Keratinocyte (primary cell): ENCODE measurements around the gene GRB10. TPM values are rescaled to one million over a fixed set of nuclear protein-coding genes. Genes with fewer than 3 reads are reported as not detected.

Source experiments
- DNase-seq: peaks from one replicate; pipeline ENCODE4 v3.0.0-alpha.2; 2011; ENCODE audit warnings: low read depth, missing footprints, low spot score
- FAIRE-seq: peaks from 2 replicates; lab custom pipeline; 2011; peaks lifted over from hg19 to GRCh38; lab: Jason Lieb, UNC
- H2AFZ ChIP-seq: 2 replicates; pipeline ENCODE4 v1.6.0; 2012; ENCODE audit warnings: low read length, control low read depth, inconsistent platforms; ENCODE audit not compliant: control insufficient read depth
- H3K27ac ChIP-seq: 2 replicates; pipeline ENCODE4 v1.5.1; 2011; ENCODE audit warnings: low read length; ENCODE audit not compliant: control insufficient read depth, insufficient read depth
- H3K27me3 ChIP-seq: 3 replicates; pipeline ENCODE4 v1.6.0; 2011; ENCODE audit warnings: low read length; ENCODE audit not compliant: control insufficient read depth, insufficient read depth; ENCODE audit errors: extremely low read depth
- H3K36me3 ChIP-seq, 2 experiments: 2 replicates in 1 of 2; 3 replicates in 1 of 2; pipeline ENCODE4 v1.5.1; 2011; ENCODE audit warnings: low read length in 2 of 2, mild to moderate bottlenecking in 1 of 2; ENCODE audit not compliant: control insufficient read depth in 2 of 2, insufficient read depth in 2 of 2; ENCODE audit errors: extremely low read depth in 1 of 2
- H3K4me1 ChIP-seq: 3 replicates; pipeline ENCODE4 v1.5.1; 2011; ENCODE audit warnings: low read length; ENCODE audit not compliant: control insufficient read depth, insufficient read depth; ENCODE audit errors: extremely low read depth
- H3K4me2 ChIP-seq: 3 replicates; pipeline ENCODE4 v1.6.0; 2011; ENCODE audit warnings: low read depth, low read length; ENCODE audit not compliant: control insufficient read depth, insufficient read depth; ENCODE audit errors: extremely low read depth
- H3K4me3 ChIP-seq, 3 experiments: fragments of 200-600 bp in 1 of 3; sonication (generic) in 1 of 3; 2 replicates in 2 of 3; 3 replicates in 1 of 3; pipeline ENCODE4 v1.5.1; 2011 to 2016; ENCODE audit warnings: low read length in 3 of 3, mild to moderate bottlenecking in 3 of 3, control low read depth in 2 of 3, inconsistent platforms in 1 of 3, low read depth in 1 of 3, mixed read lengths in 1 of 3, mixed run types in 1 of 3, moderate library complexity in 1 of 3; ENCODE audit not compliant: control insufficient read depth in 2 of 3, insufficient read depth in 2 of 3; ENCODE audit errors: extremely low read depth in 1 of 3
- H3K79me2 ChIP-seq: 2 replicates; pipeline ENCODE4 v1.6.0; 2012; ENCODE audit warnings: low read length; ENCODE audit not compliant: control insufficient read depth, insufficient read depth
- H3K9ac ChIP-seq: 3 replicates; pipeline ENCODE4 v1.6.0; 2011; ENCODE audit warnings: low read length; ENCODE audit not compliant: control insufficient read depth, insufficient read depth; ENCODE audit errors: extremely low read depth
- H3K9me1 ChIP-seq: 3 replicates; pipeline ENCODE4 v1.6.0; 2011; ENCODE audit warnings: low read length; ENCODE audit not compliant: control insufficient read depth, insufficient read depth; ENCODE audit errors: extremely low read depth
- H3K9me3 ChIP-seq: 2 replicates; pipeline ENCODE4 v1.5.1; 2012; ENCODE audit warnings: low read depth, low read length; ENCODE audit not compliant: control insufficient read depth
- H4K20me1 ChIP-seq: 3 replicates; pipeline ENCODE4 v1.6.0; 2011; ENCODE audit warnings: low read length; ENCODE audit not compliant: control insufficient read depth, insufficient read depth; ENCODE audit errors: extremely low read depth
- CTCF ChIP-seq, 3 experiments: IDR thresholded peaks in 1 of 3; conservative IDR thresholded peaks in 1 of 3; optimal IDR thresholded peaks in 1 of 3; 2 replicates in 2 of 3; 3 replicates in 1 of 3; pipeline versions ENCODE3 to v1.5.1; 2011; ENCODE audit warnings: low read length in 3 of 3, mild to moderate bottlenecking in 3 of 3, moderate library complexity in 2 of 3, control low read depth in 1 of 3, inconsistent platforms in 1 of 3; ENCODE audit not compliant: insufficient read depth in 2 of 3; ENCODE audit errors: extremely low read depth in 1 of 3
- EZH2 ChIP-seq: IDR thresholded peaks from one replicate; pipeline ENCODE4 v1.6.1; 2012; ENCODE audit warnings: inconsistent platforms, mild to moderate bottlenecking, low read length, moderate library complexity
- dilution Hi-C: fragments of 300-500 bp; cut with MboI; formaldehyde crosslinking; loops from one replicate; pipeline ENCODE4 v1.7.0; 2020; ENCODE audit warnings: low sequenced_read_pairs; ENCODE audit not compliant: extremely low pct_ligation_motif_present
- polyA plus RNA-seq, 5 experiments: library from polyadenylated mRNA; depleted of rRNA in 3 of 5; stranded (reverse) in 3 of 5; stranded (forward) in 1 of 5; unstranded in 1 of 5; fragments of >200 nt; gene quantifications; 1 replicate in 1 of 5; 2 replicates in 3 of 5; 3 replicates in 1 of 5; pipeline versions ENCODE4 v1.2.1 to v1.2.3, GENCODE V29; 2011 to 2012; ENCODE audit warnings: missing spikeins in 2 of 5, low read depth in 1 of 5, low replicate concordance in 1 of 5

The GRB10 gene
- polyA plus RNA-seq, 1 donor (not counting 4 experiments of a cell fraction or from before 2014, with no cell fraction given): 4.4 TPM

GRCh38 chr7:50640256-50640655 lies 142.4 kb downstream of the GRB10 start:
- Histone ChIP-seq H3K79me2 (no peaks in the 10 kb centered on the region), H3K4me1 (no peaks in the 10 kb centered on the region), H3K9ac (no peak overlapping the region), H3K4me2 (no peak overlapping the region), H3K36me3 (no peaks in the 10 kb centered on the region), H3K9me3 (no peaks in the 10 kb centered on the region), H3K9me1 (no peaks in the 10 kb centered on the region), H3K27me3 (no peaks in the 10 kb centered on the region), H4K20me1 (no peaks in the 10 kb centered on the region), H3K27ac (no peak overlapping the region), H3K4me3 (no peak overlapping the region), H2AFZ (no peak overlapping the region)
- TF ChIP-seq CTCF (optimal IDR thresholded peaks at IDR 0.05 in 1 of 3, IDR thresholded peaks at IDR 0.05 in 1 of 3, conservative IDR thresholded peaks at IDR 0.05 in 1 of 3; ENCODE audit: extremely low read depth in 1 of 3, insufficient read depth in 2 of 3, low read length in 3 of 3) (no peak), EZH2 (no peak)
- dilution Hi-C loops: no loop called here
- DNase-seq (no peak), FAIRE-seq (no peak)

GRCh38 chr7:50637725-50638643 lies 144.7 kb downstream of the GRB10 start:
- H3K4me3 ChIP-seq: no peak overlapping the region
- no peaks in the 10 kb centered on the region for H3K9me3 ChIP-seq
- H3K79me2 ChIP-seq: no peaks in the 10 kb centered on the region
- DNase-seq: no peak
- dilution Hi-C loops: no loop called here
- H3K9me1 ChIP-seq: no peaks in the 10 kb centered on the region
- H2AFZ ChIP-seq: no peak overlapping the region
- H3K27ac ChIP-seq: no peak overlapping the region
- peak; percentile 29 for FAIRE-seq
- no peak for TF ChIP-seq EZH2
- no peak for TF ChIP-seq CTCF (optimal IDR thresholded peaks at IDR 0.05 in 1 of 3, IDR thresholded peaks at IDR 0.05 in 1 of 3, conservative IDR thresholded peaks at IDR 0.05 in 1 of 3; ENCODE audit: extremely low read depth in 1 of 3, insufficient read depth in 2 of 3, low read length in 3 of 3)
- no peak overlapping the region for H3K4me2 ChIP-seq
- H4K20me1 ChIP-seq: no peaks in the 10 kb centered on the region
- H3K36me3 ChIP-seq: no peaks in the 10 kb centered on the region
- H3K27me3 ChIP-seq: no peaks in the 10 kb centered on the region
- no peak overlapping the region for H3K9ac ChIP-seq
- H3K4me1 ChIP-seq: no peaks in the 10 kb centered on the region
